Choroid plexus epithelial cell (primary cell): ENCODE measurements around the gene KAT8.

ENCODE experiments used
- DNase-seq: peaks from one replicate; pipeline ENCODE4 v3.0.0-alpha.2; 2010; ENCODE audit warnings: low read depth
- H3K4me3 ChIP-seq: 2 replicates; pipeline ENCODE4 v1.5.1; 2011; ENCODE audit warnings: low read depth, mild to moderate bottlenecking, control low read depth, low read length, moderate library complexity
- CTCF ChIP-seq: conservative IDR thresholded peaks from 2 replicates; pipeline ENCODE4 v1.5.1; 2011; ENCODE audit warnings: low read depth, mild to moderate bottlenecking, control low read depth, inconsistent platforms, low read length, moderate library complexity

The KAT8 gene

GRCh38 chr16:31110106-31111034 lies 7.1 kb upstream of the KAT8 start:
- no peak overlapping the region for H3K4me3 ChIP-seq
- no peak for DNase-seq
- TF ChIP-seq CTCF: no peak

GRCh38 chr16:31111881-31112466 lies 5.5 kb upstream of the KAT8 start:
- H3K4me3 ChIP-seq: no peak overlapping the region
- TF ChIP-seq CTCF: no peak
- DNase-seq: no peak

- TF ChIP-seq CTCF: no peak
- DNase-seq: no peak
- H3K4me3 ChIP-seq: no peak overlapping the region
Observed at GRCh38 chr16:31112711-31113110, 4.8 kb upstream of the KAT8 start.

- no peak for TF ChIP-seq CTCF
- DNase-seq: no peak
- no peak overlapping the region for H3K4me3 ChIP-seq
Observed at GRCh38 chr16:31113121-31114120, 4.0 kb upstream of the KAT8 start.

- H3K4me3 ChIP-seq: no peak overlapping the region
- no peak for DNase-seq
- no peak for TF ChIP-seq CTCF
Observed at GRCh38 chr16:31114468-31114867, 3.0 kb upstream of the KAT8 start.

- DNase-seq: peak; percentile 84
- H3K4me3 ChIP-seq: peak overlapping the region; percentile 71
- TF ChIP-seq CTCF: no peak
Observed at GRCh38 chr16:31118223-31119155, 1.0 kb downstream of the KAT8 start.
